Breast epithelium (tissue), 3 donors: Measurements from ENCODE around the gene CYTH1.

Source experiments
- POLR2A ChIP-seq: fragments of 450-650 bp; IDR thresholded peaks from one replicate; pipeline ENCODE4 v1.6.1; 2016; ENCODE audit warnings: antibody characterized with exemption, mild to moderate bottlenecking, moderate library complexity
- TF ChIP-seq, protein P1 (sequence below), 3 donors: fragments of 450-650 bp; IDR thresholded peaks; one replicate each; pipeline ENCODE4 v1.5.1; 2016 to 2017; ENCODE audit warnings: antibody characterized with exemption in 3 of 3, mild to moderate bottlenecking in 3 of 3, moderate library complexity in 3 of 3

- TF ChIP-seq POLR2A = no peak
- TF ChIP-seq, protein P1, sequence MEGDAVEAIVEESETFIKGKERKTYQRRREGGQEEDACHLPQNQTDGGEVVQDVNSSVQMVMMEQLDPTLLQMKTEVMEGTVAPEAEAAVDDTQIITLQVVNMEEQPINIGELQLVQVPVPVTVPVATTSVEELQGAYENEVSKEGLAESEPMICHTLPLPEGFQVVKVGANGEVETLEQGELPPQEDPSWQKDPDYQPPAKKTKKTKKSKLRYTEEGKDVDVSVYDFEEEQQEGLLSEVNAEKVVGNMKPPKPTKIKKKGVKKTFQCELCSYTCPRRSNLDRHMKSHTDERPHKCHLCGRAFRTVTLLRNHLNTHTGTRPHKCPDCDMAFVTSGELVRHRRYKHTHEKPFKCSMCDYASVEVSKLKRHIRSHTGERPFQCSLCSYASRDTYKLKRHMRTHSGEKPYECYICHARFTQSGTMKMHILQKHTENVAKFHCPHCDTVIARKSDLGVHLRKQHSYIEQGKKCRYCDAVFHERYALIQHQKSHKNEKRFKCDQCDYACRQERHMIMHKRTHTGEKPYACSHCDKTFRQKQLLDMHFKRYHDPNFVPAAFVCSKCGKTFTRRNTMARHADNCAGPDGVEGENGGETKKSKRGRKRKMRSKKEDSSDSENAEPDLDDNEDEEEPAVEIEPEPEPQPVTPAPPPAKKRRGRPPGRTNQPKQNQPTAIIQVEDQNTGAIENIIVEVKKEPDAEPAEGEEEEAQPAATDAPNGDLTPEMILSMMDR (IDR thresholded peaks at IDR 0.05) = no peak
Observed at GRCh38 chr17:78789663-78790181, 7.6 kb upstream of the CYTH1 start.
